Transverse colon (tissue), 4 donors: ENCODE measurements around the gene TMED8. TPM values are rescaled to one million over a fixed set of nuclear protein-coding genes. Genes with fewer than 3 reads are reported as not detected.

Experiments used
- DNase-seq: peaks from one replicate; pipeline ENCODE4 v3.0.0-alpha.2; 2019
- H3K27ac ChIP-seq, 4 donors: fragments of 200-600 bp; sonication (generic); 2 replicates each; pipeline ENCODE4 v1.5.1; 2016 to 2018; ENCODE audit warnings: inconsistent platforms in 4 of 4
- H3K27me3 ChIP-seq: fragments of 200-600 bp; sonication (generic); 2 replicates; pipeline ENCODE4 v1.5.1; 2017; ENCODE audit warnings: inconsistent platforms
- H3K36me3 ChIP-seq, 4 donors: fragments of 200-600 bp; sonication (generic); 2 replicates each; pipeline ENCODE4 v1.5.1; 2017 to 2019; ENCODE audit warnings: inconsistent platforms in 4 of 4
- H3K4me1 ChIP-seq, 4 donors: fragments of 200-600 bp; sonication (generic); 2 replicates each; pipeline ENCODE4 v1.5.1; 2017 to 2020; ENCODE audit warnings: inconsistent platforms in 4 of 4
- H3K4me3 ChIP-seq, 4 donors: fragments of 200-600 bp; sonication (generic); 1 replicate in 1 of 4; 2 replicates in 3 of 4; pipeline versions ENCODE4 v1.5.1 to v1.6.1; 2017 to 2019; ENCODE audit warnings: inconsistent platforms in 4 of 4
- H3K9me3 ChIP-seq, 2 donors: fragments of 200-600 bp; sonication (generic); 2 replicates each; pipeline ENCODE4 v1.5.1; 2017 to 2019; ENCODE audit warnings: inconsistent platforms in 2 of 2
- EP300 ChIP-seq: sonication (generic); formaldehyde crosslinking; IDR thresholded peaks from one replicate; pipeline ENCODE4 v1.6.1; 2017; ENCODE audit warnings: antibody characterized with exemption, low read depth
- POLR2A ChIP-seq: fragments of 450-650 bp; IDR thresholded peaks from one replicate; pipeline ENCODE4 v1.6.1; 2016; ENCODE audit warnings: antibody characterized with exemption, mild to moderate bottlenecking, moderate library complexity
- POLR2AphosphoS5 ChIP-seq, 3 donors: sonication (generic); formaldehyde crosslinking; IDR thresholded peaks; one replicate each; pipeline ENCODE4 v1.6.1; 2016; ENCODE audit warnings: antibody characterized with exemption in 3 of 3
- WGBS, 2 donors: methylation state at CpG; one replicate each; pipeline ENCODE4 v1.1.5; 2018; ENCODE audit warnings: low coverage in 1 of 2; 5-methylcytosine and 5-hydroxymethylcytosine counted together
- in situ Hi-C, 4 donors: fragments of 200-750 bp; cut with MboI; loops; one replicate each; pipeline versions ENCODE4 v1.15.0 to v1.15.1; 2017; ENCODE audit warnings: low sequenced_read_pairs in 3 of 4, low pct_ligation_motif_present in 1 of 4, low pct_unique_long_range_greater_than_20kb in 1 of 4
- intact Hi-C: fragments of 100-400 bp; cut with DNase I; formaldehyde crosslinking; loops from one replicate; pipeline ENCODE4 v1.15.1; 2023; ENCODE audit warnings: low total_unique reads
- total RNA-seq, 4 donors: library from RNA; depleted of rRNA; stranded (reverse); fragments of >200 nt; gene quantifications; one replicate each; pipeline ENCODE4 v1.1.0, GENCODE V29; 2016
- TF ChIP-seq, protein P1 (sequence below), 5 experiments: fragments of 200-600 bp in 3 of 5; fragments of 450-650 bp in 2 of 5; sonication (generic) in 3 of 5; IDR thresholded peaks; 1 replicate in 2 of 5; 2 replicates in 3 of 5; pipeline ENCODE4 v1.5.1; 2016 to 2017; ENCODE audit warnings: antibody characterized with exemption in 5 of 5, inconsistent platforms in 3 of 5, mild to moderate bottlenecking in 2 of 5, moderate library complexity in 1 of 5

The TMED8 gene
- total RNA-seq, 4 donors from 2014 or later, result 4.9 to 9.2 (median 6.2) TPM

DNA sequence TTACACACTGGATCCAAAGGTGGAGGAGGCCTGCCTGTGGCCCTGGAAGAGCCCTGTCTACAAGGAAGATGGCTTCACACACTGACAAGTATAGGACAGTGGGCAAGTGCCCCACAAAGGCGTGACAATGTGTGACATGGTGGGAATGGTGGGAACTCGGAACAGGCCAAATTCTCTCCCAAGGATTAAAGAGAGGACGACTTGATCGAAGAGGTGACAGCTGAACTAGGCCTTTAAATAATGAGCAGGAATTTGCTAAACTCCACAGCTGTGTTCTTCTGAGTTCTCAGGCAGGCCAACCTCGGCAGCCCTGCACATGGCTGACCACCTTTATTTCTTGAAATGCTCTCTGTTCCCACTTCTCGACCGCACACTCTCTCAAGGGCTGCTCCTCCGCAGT is 80.0 kb downstream of the TMED8 start:
- intact Hi-C loops (no loop called here), in situ Hi-C loops (no loop called here)
- WGBS, 2 donors, result 92 to 93% methylated on average over 4 to 8 of the region's 8 CpGs

DNA sequence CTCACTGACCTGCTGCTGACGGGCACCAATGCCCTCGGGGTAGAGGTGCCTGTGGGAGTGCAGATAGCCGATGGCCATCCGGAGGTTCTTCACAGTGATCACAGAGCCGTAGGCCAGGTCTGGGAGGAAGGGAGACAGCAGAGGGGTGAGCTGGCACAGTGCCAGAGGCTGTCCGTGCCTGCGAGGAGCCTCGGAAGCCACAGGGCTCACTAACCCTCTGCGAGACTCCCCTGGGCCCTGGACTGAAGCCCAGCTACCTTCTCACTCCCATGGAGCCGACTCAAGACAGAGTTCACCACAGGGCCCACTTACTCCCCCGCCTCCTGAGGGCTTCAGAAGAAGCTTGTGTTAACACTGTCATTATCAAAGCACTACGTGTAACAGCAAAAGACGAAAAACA is 80.7 kb downstream of the TMED8 start:
- H3K9me3 ChIP-seq, result no peaks in the 10 kb centered on the region
- H3K27ac ChIP-seq, result no peak overlapping the region
- TF ChIP-seq, protein P1, sequence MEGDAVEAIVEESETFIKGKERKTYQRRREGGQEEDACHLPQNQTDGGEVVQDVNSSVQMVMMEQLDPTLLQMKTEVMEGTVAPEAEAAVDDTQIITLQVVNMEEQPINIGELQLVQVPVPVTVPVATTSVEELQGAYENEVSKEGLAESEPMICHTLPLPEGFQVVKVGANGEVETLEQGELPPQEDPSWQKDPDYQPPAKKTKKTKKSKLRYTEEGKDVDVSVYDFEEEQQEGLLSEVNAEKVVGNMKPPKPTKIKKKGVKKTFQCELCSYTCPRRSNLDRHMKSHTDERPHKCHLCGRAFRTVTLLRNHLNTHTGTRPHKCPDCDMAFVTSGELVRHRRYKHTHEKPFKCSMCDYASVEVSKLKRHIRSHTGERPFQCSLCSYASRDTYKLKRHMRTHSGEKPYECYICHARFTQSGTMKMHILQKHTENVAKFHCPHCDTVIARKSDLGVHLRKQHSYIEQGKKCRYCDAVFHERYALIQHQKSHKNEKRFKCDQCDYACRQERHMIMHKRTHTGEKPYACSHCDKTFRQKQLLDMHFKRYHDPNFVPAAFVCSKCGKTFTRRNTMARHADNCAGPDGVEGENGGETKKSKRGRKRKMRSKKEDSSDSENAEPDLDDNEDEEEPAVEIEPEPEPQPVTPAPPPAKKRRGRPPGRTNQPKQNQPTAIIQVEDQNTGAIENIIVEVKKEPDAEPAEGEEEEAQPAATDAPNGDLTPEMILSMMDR (IDR thresholded peaks at IDR 0.05), result no peak
- TF ChIP-seq POLR2A (no peak), EP300 (no peak), POLR2AphosphoS5 (IDR thresholded peaks at IDR 0.05) (no peak)
- H3K27me3 ChIP-seq, result no peaks in the 10 kb centered on the region
- no peak for DNase-seq
- no peak overlapping the region for H3K4me3 ChIP-seq
- H3K4me1 ChIP-seq, result peaks cover 0 to 19% (median 9%) of the 10 kb centered on the region in 4 donors
- intact Hi-C loops, result no loop called here
- in situ Hi-C loops, result no loop called here
- H3K36me3 ChIP-seq, result no peaks in the 10 kb centered on the region
- 64 to 91% methylated on average over 4 to 13 of the region's 13 CpGs for WGBS, 2 donors

More for the DNA sequence above, 80.0 kb downstream of the TMED8 start:
- Histone ChIP-seq H3K4me1 (peaks cover 0 to 22% (median 9%) of the 10 kb centered on the region in 4 donors), H3K27me3 (no peaks in the 10 kb centered on the region), H3K9me3 (no peaks in the 10 kb centered on the region), H3K27ac (no peak overlapping the region), H3K36me3 (no peaks in the 10 kb centered on the region), H3K4me3 (no peak overlapping the region)
- TF ChIP-seq POLR2A (no peak), POLR2AphosphoS5 (IDR thresholded peaks at IDR 0.05) (no peak)
- TF ChIP-seq, protein P1 (IDR thresholded peaks at IDR 0.05), result no peak
- no peak for DNase-seq

DNA sequence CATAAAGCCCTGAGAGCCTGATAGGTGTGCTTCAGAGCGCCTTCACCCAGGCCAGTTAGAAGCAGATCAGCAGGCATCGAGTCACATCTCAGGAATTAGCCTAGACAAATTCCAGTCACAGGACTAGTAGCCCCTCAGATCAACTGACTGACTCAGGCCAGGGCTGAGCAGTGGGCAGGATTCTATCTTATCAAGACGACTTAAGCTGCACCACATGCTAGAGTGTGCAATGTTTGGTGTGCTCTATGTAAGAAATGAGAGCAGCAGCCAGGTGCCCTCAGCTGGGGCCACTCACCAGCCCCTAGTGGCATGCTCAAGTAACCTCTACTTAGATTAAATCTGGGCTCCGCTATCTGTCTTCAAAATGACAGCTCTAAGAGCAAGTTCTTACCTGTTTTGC is 86.2 kb downstream of the TMED8 start:
- H3K9me3 ChIP-seq, result no peaks in the 10 kb centered on the region
- intact Hi-C loops, result no loop called here
- no peak for DNase-seq
- H3K27ac ChIP-seq, result no peak overlapping the region
- 91% methylated on average over 4 of the region's 4 CpGs; no CpG with 5 or more reads in 1 of the 2 donors for WGBS, 2 donors
- peaks cover 0 to 10% (median 4%) of the 10 kb centered on the region in 4 donors for H3K36me3 ChIP-seq
- H3K4me3 ChIP-seq, result no peak overlapping the region
- TF ChIP-seq EP300 (no peak), POLR2A (no peak), POLR2AphosphoS5 (IDR thresholded peaks at IDR 0.05) (no peak)
- TF ChIP-seq, protein P1 (IDR thresholded peaks at IDR 0.05), result no peak
- no peaks in the 10 kb centered on the region for H3K27me3 ChIP-seq
- in situ Hi-C loops, result no loop called here
- no peaks in the 10 kb centered on the region for H3K4me1 ChIP-seq

DNA sequence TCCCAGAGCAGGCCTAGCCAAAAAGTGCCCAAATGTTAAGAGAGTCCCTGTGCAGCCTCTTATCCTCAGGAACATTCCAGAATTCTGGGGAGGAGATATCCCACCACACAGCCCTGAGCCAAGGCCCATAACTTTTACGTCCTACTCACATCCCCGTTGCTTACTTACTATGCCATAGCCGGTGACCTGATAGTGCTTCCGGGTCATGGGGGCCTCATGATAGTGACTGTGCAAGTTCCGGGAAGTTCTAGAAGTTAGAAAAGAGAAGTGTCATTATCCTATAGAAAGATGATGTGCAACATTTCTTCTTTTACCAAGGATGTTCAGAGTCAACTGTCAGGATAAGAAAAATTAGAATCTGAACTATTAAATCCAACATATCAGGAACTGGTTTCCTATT is 90.3 kb downstream of the TMED8 start:
- no peaks in the 10 kb centered on the region for H3K27me3 ChIP-seq
- H3K36me3 ChIP-seq, result peaks cover 0 to 29% (median 12%) of the 10 kb centered on the region in 4 donors
- no peak overlapping the region for H3K27ac ChIP-seq
- DNase-seq, result no peak
- H3K4me3 ChIP-seq, result no peak overlapping the region
- intact Hi-C loops (no loop called here), in situ Hi-C loops (no loop called here)
- H3K9me3 ChIP-seq, result no peaks in the 10 kb centered on the region
- no peak for TF ChIP-seq EP300
- WGBS, 2 donors, result 90 to 95% methylated on average over 2 to 5 of the region's 5 CpGs
- no peaks in the 10 kb centered on the region for H3K4me1 ChIP-seq

Other genes with a start within 250 kb of the TMED8 start
- gene ZDHHC22, start 235.3 kb downstream of the TMED8 start, total RNA-seq, result under 1 TPM in 1 of 4 donors, not detected in 3; 0.14 TPM
- gene TMEM63C, start 195.3 kb downstream of the TMED8 start, total RNA-seq, result 10 to 100 TPM; 20.1 to 60.2 (median 33.9) TPM
- gene NGB, start 105.9 kb downstream of the TMED8 start, total RNA-seq, result 1 to 10 TPM in 1 of 4 donors, under 1 TPM in 1, not detected in 2; 0.64 to 1.4 TPM
- gene POMT2, start 56.2 kb downstream of the TMED8 start, total RNA-seq, result 10 to 100 TPM; 12.0 to 77.4 (median 24.9) TPM
- gene GSTZ1, start 56.1 kb downstream of the TMED8 start, total RNA-seq, result 10 to 100 TPM in 3 of 4 donors, 1 to 10 TPM in 1; 1.5 to 40.7 (median 19.7) TPM
- gene SAMD15, start 285 bp upstream of the TMED8 start, total RNA-seq, result under 1 TPM in 2 of 4 donors, not detected in 2; 0.16 to 0.41 TPM
- gene NOXRED1, start 46.4 kb upstream of the TMED8 start, total RNA-seq, result 1 to 10 TPM in 3 of 4 donors, under 1 TPM in 1; 0.68 to 2.2 (median 1.4) TPM
- 10 to 100 TPM in 3 of 4 donors, 1 to 10 TPM in 1; 8.0 to 21.6 (median 18.0) TPM for gene VIPAS39, start 80.5 kb upstream of the TMED8 start, total RNA-seq
- 100 to 1,000 TPM in 1 of 4 donors, 10 to 100 TPM in 3; 66.6 to 101 (median 87.5) TPM for gene AHSA1, start 81.0 kb upstream of the TMED8 start, total RNA-seq
- gene ISM2, start 121.7 kb upstream of the TMED8 start, total RNA-seq, result under 1 TPM in 1 of 4 donors, not detected in 3; 0.27 TPM
- 10 to 100 TPM; 14.5 to 51.3 (median 35.8) TPM for gene SPTLC2, start 239.5 kb upstream of the TMED8 start, total RNA-seq